Endothelial cell of umbilical vein (primary cell): ENCODE results near the gene EPS15. TPM values are rescaled to one million over a fixed set of nuclear protein-coding genes. Genes with fewer than 3 reads are reported as not detected.

Source experiments
- BruUV-seq: library from RNA; stranded (reverse); fragments of 400-500 nt; replicated peaks from 2 replicates; lab custom pipeline; 2021; lab: Mats Ljungman, UMichigan
- CTCF ChIA-PET: fragments of 300-600, 350-600 bp; sonication (Branson Sonifier 250); formaldehyde crosslinking; loops from one replicate; lab custom pipeline; 2021; ENCODE audit warnings: antibody characterized with exemption, inconsistent platforms; lab: Charles Lee
- POLR2A ChIA-PET: fragments of 300-600, 350-600 bp; sonication (Branson Sonifier 250); formaldehyde crosslinking; loops from one replicate; lab custom pipeline; 2021; ENCODE audit warnings: antibody characterized with exemption, inconsistent platforms; lab: Charles Lee
- DNase-seq: peaks from one replicate; pipeline ENCODE4 v3.0.0-alpha.2; 2011; ENCODE audit warnings: low read depth, low spot score
- FAIRE-seq: peaks from 2 replicates; lab custom pipeline; 2011; peaks lifted over from hg19 to GRCh38; lab: Jason Lieb, UNC
- H2AFZ ChIP-seq: 2 replicates; pipeline ENCODE4 v1.6.0; 2012; ENCODE audit warnings: low read depth, low read length, control low read depth, inconsistent platforms
- H3K27ac ChIP-seq: 2 replicates; pipeline ENCODE4 v1.5.1; 2011; ENCODE audit warnings: low read depth, mild to moderate bottlenecking, control low read depth, low read length, moderate library complexity; ENCODE audit not compliant: insufficient read depth
- H3K27me3 ChIP-seq, 2 experiments: 2 replicates each; pipeline versions ENCODE4 v1.6.0 to v1.6.1; 2011; ENCODE audit warnings: low read length in 2 of 2, mixed read lengths in 1 of 2; ENCODE audit not compliant: control insufficient read depth in 2 of 2, insufficient read depth in 2 of 2
- H3K36me3 ChIP-seq, 2 experiments: 2 replicates in 1 of 2; 3 replicates in 1 of 2; pipeline ENCODE4 v1.5.1; 2011; ENCODE audit warnings: low read length in 2 of 2, mild to moderate bottlenecking in 1 of 2, moderate library complexity in 1 of 2; ENCODE audit not compliant: control insufficient read depth in 2 of 2, insufficient read depth in 2 of 2; ENCODE audit errors: extremely low read depth in 1 of 2
- H3K4me1 ChIP-seq: 3 replicates; pipeline ENCODE4 v1.5.1; 2011; ENCODE audit warnings: mild to moderate bottlenecking, low read length; ENCODE audit not compliant: control insufficient read depth, insufficient read depth; ENCODE audit errors: extremely low read depth
- H3K4me2 ChIP-seq: 2 replicates; pipeline ENCODE4 v1.6.1; 2011; ENCODE audit warnings: low read length, control low read depth, mixed read lengths; ENCODE audit not compliant: insufficient read depth
- H3K4me3 ChIP-seq, 3 experiments: fragments of 200-600 bp in 1 of 3; sonication (generic), shearing (Covaris generic) in 1 of 3; replicated peaks in 1 of 3; 2 replicates each; pipeline ENCODE4 v1.5.1; 2011 to 2016; ENCODE audit warnings: control low read depth in 3 of 3, low read length in 3 of 3, mild to moderate bottlenecking in 2 of 3, inconsistent platforms in 1 of 3, low read depth in 1 of 3, moderate library complexity in 1 of 3; ENCODE audit not compliant: insufficient read depth in 1 of 3
- H3K79me2 ChIP-seq: 2 replicates; pipeline ENCODE4 v1.6.0; 2012; ENCODE audit warnings: low read length, inconsistent platforms; ENCODE audit not compliant: control insufficient read depth, insufficient read depth
- H3K9ac ChIP-seq: replicated peaks from 2 replicates; pipeline ENCODE3; 2011; ENCODE audit warnings: low read length, control low read depth; ENCODE audit not compliant: insufficient read depth; ENCODE audit errors: extremely low read depth
- H3K9me1 ChIP-seq: replicated peaks from 3 replicates; pipeline ENCODE4 v1.6.0; 2011; ENCODE audit warnings: mild to moderate bottlenecking, low read length; ENCODE audit not compliant: control insufficient read depth, insufficient read depth; ENCODE audit errors: extremely low read depth
- H3K9me3 ChIP-seq: replicated peaks from 2 replicates; pipeline ENCODE4 v1.5.1; 2012; ENCODE audit warnings: low read length, inconsistent platforms; ENCODE audit not compliant: control insufficient read depth, insufficient read depth
- H4K20me1 ChIP-seq: replicated peaks from 2 replicates; pipeline ENCODE3; 2011; ENCODE audit warnings: mild to moderate bottlenecking, low read length; ENCODE audit not compliant: control insufficient read depth, insufficient read depth; ENCODE audit errors: extremely low read depth
- CTCF ChIP-seq, 2 donors: IDR thresholded peaks; 1 replicate in 1 of 2; 2 replicates in 1 of 2; pipeline ENCODE4 v1.5.1; 2011; ENCODE audit warnings: low read length in 2 of 2, mild to moderate bottlenecking in 2 of 2, moderate library complexity in 2 of 2, control low read depth in 1 of 2, inconsistent platforms in 1 of 2, low read depth in 1 of 2; ENCODE audit not compliant: insufficient read depth in 1 of 2; ENCODE audit errors: extremely low read depth in 1 of 2
- EZH2 ChIP-seq: IDR thresholded peaks from 2 replicates; pipeline ENCODE4 v1.6.1; 2012; ENCODE audit warnings: borderline replicate concordance, low read depth, mild to moderate bottlenecking, moderate library complexity, low read length, inconsistent platforms; ENCODE audit not compliant: severe bottlenecking
- FOS ChIP-seq: IDR thresholded peaks from 2 replicates; pipeline ENCODE4 v1.6.1; 2011; ENCODE audit warnings: mild to moderate bottlenecking, low read length, moderate library complexity, borderline replicate concordance; ENCODE audit not compliant: insufficient read depth
- GATA2 ChIP-seq: IDR thresholded peaks from 2 replicates; pipeline ENCODE4 v1.7.0; 2011; ENCODE audit warnings: low read depth, mild to moderate bottlenecking, moderate library complexity, mixed read lengths, low read length; ENCODE audit not compliant: insufficient read length, insufficient read depth
- JUN ChIP-seq: IDR thresholded peaks from 2 replicates; pipeline ENCODE4 v1.6.1; 2011; ENCODE audit warnings: borderline replicate concordance, low read depth; ENCODE audit not compliant: insufficient read length, insufficient read depth
- MAX ChIP-seq: IDR thresholded peaks from 2 replicates; pipeline ENCODE4 v1.6.1; 2011; ENCODE audit not compliant: insufficient read depth, insufficient read length
- MYC ChIP-seq: IDR thresholded peaks from one replicate; pipeline ENCODE4 v1.6.1; 2011; ENCODE audit warnings: mild to moderate bottlenecking, low read depth, low read length
- POLR2A ChIP-seq: IDR thresholded peaks from 2 replicates; pipeline ENCODE4 v1.6.1; 2012; ENCODE audit warnings: low read depth, mild to moderate bottlenecking, control low read depth, low read length
- POLR2AphosphoS5 ChIP-seq: IDR thresholded peaks from 2 replicates; pipeline ENCODE4 v1.6.1; 2012; ENCODE audit warnings: low read depth, mild to moderate bottlenecking, control low read depth, low read length, moderate library complexity; ENCODE audit not compliant: insufficient read depth
- dilution Hi-C: fragments of 300-500 bp; cut with MboI; formaldehyde crosslinking; loops from one replicate; pipeline ENCODE4 v1.15.0; 2019; ENCODE audit warnings: low sequenced_read_pairs; ENCODE audit not compliant: extremely low pct_ligation_motif_present
- intact Hi-C: fragments of 100-400 bp; cut with micrococcal nuclease; formaldehyde crosslinking; loops from one replicate; pipeline ENCODE4 v1.10.0; 2022
- polyA plus RNA-seq, 4 experiments: library from polyadenylated mRNA; depleted of rRNA in 3 of 4; stranded (reverse) in 3 of 4; unstranded in 1 of 4; fragments of >200 nt; gene quantifications; 2 replicates each; pipeline versions ENCODE4 v1.2.1 to v1.2.3, GENCODE V29; 2011 to 2012; ENCODE audit warnings: missing spikeins in 1 of 4
- total RNA-seq: library from RNA; stranded (reverse); gene quantifications from 2 replicates; pipeline ENCODE4 v1.2.3, GENCODE V29; 2021

Gene EPS15
- total and polyA plus RNA-seq, 2 donors (not counting 3 experiments of a cell fraction or from before 2014, with no cell fraction given), result 15.4 to 44.8 TPM

GRCh38 chr1:51425273-51425672 lies 93.8 kb downstream of the EPS15 start:
- dilution Hi-C loops (no loop called here), intact Hi-C loops (no loop called here)
- Histone ChIP-seq H3K4me2 (no peak overlapping the region), H3K79me2 (no peaks in the 10 kb centered on the region), H4K20me1 (no peaks in the 10 kb centered on the region), H3K27me3 (no peaks in the 10 kb centered on the region), H3K9ac (no peak overlapping the region), H2AFZ (no peak overlapping the region), H3K4me1 (peaks cover 14% of the 10 kb centered on the region), H3K36me3 (no peaks in the 10 kb centered on the region), H3K9me1 (no peaks in the 10 kb centered on the region), H3K27ac (no peak overlapping the region), H3K4me3 (no peak overlapping the region), H3K9me3 (no peaks in the 10 kb centered on the region)
- POLR2A ChIA-PET, result no interaction called here
- no TSS peak for BruUV-seq
- no peak for TF ChIP-seq EZH2
- TF ChIP-seq GATA2, result no peak
- TF ChIP-seq MYC, result no peak
- no peak for TF ChIP-seq POLR2A
- TF ChIP-seq MAX, result no peak
- TF ChIP-seq CTCF (IDR thresholded peaks at IDR 0.05; ENCODE audit: extremely low read depth in 1 of 2, insufficient read depth in 1 of 2, low read depth in 1 of 2, low read length in 2 of 2), result no peak
- TF ChIP-seq POLR2AphosphoS5, result no peak
- TF ChIP-seq FOS, result no peak
- TF ChIP-seq JUN, result no peak
- no peak for DNase-seq
- CTCF ChIA-PET, result interaction anchor here (0.6 kb wide), 1 partner anchor 66 kb away, joined by 3 read pairs; no protein-coding TSS in a partner anchor
- no peak for FAIRE-seq
